H1 (cell line): Measurements from ENCODE around the gene FAM53B. TPM values are rescaled to one million over a fixed set of nuclear protein-coding genes. Genes with fewer than 3 reads are reported as not detected.

Experiments used
- CTCF ChIA-PET: fragments of 300-600 bp; sonication (Branson Sonifier 250); formaldehyde crosslinking; loops from one replicate; lab custom pipeline; 2021; ENCODE audit not compliant: partially characterized antibody; lab: Charles Lee
- POLR2A ChIA-PET: fragments of 300-600 bp; sonication (Branson Sonifier 250); formaldehyde crosslinking; loops from one replicate; lab custom pipeline; 2021; ENCODE audit warnings: inconsistent platforms; ENCODE audit not compliant: partially characterized antibody; lab: Charles Lee
- DNase-seq, 2 experiments: peaks; one replicate each; pipeline versions ENCODE4 v3.0.0 to v3.0.0-alpha.2; 2010 to 2022; ENCODE audit warnings: low spot score in 2 of 2, low read depth in 1 of 2, mixed read lengths in 1 of 2
- FAIRE-seq: peaks from 2 replicates; lab custom pipeline; 2011; peaks lifted over from hg19 to GRCh38; lab: Jason Lieb, UNC
- H2AFZ ChIP-seq: 2 replicates; pipeline ENCODE4 v1.8.1; 2012; ENCODE audit warnings: low read length, inconsistent platforms
- H2AK5ac ChIP-seq: 2 replicates; pipeline ENCODE4 v1.6.1; 2013; ENCODE audit warnings: low read depth, low read length
- H2BK120ac ChIP-seq: replicated peaks from 2 replicates; pipeline ENCODE3; 2013; ENCODE audit warnings: low read depth, low read length, inconsistent platforms
- H2BK12ac ChIP-seq: 2 replicates; pipeline ENCODE4 v1.6.1; 2013; ENCODE audit warnings: low read depth, low read length
- H2BK15ac ChIP-seq: 2 replicates; pipeline ENCODE4 v1.6.1; 2013; ENCODE audit warnings: low read length
- H2BK20ac ChIP-seq: 2 replicates; pipeline ENCODE4 v1.6.1; 2013; ENCODE audit warnings: low read length
- H2BK5ac ChIP-seq: 2 replicates; pipeline ENCODE4 v1.6.1; 2013; ENCODE audit warnings: low read depth, low read length
- H3K14ac ChIP-seq: 2 replicates; pipeline ENCODE4 v1.6.1; 2013; ENCODE audit warnings: inconsistent platforms; ENCODE audit not compliant: insufficient read length
- H3K18ac ChIP-seq: 2 replicates; pipeline ENCODE4 v1.6.1; 2013; ENCODE audit warnings: low read length; ENCODE audit errors: extremely low read depth
- H3K23ac ChIP-seq: 2 replicates; pipeline ENCODE4 v1.6.1; 2013; ENCODE audit warnings: inconsistent platforms; ENCODE audit not compliant: insufficient read length
- H3K23me2 ChIP-seq: 2 replicates; pipeline ENCODE4 v1.6.1; 2013; ENCODE audit warnings: low read depth, low read length
- H3K27ac ChIP-seq: 2 replicates; pipeline ENCODE4 v1.6.1; 2011; ENCODE audit warnings: low read depth, low read length, inconsistent platforms
- H3K27me3 ChIP-seq, 4 experiments: replicated peaks in 1 of 4; 1 replicate in 1 of 4; 2 replicates in 3 of 4; pipeline versions ENCODE4 v1.6.1 to v1.8.1; 2011 to 2013; ENCODE audit warnings: low read length in 3 of 4, mild to moderate bottlenecking in 3 of 4, inconsistent platforms in 2 of 4, mixed read lengths in 2 of 4, moderate library complexity in 1 of 4; ENCODE audit not compliant: control insufficient read depth in 3 of 4, insufficient read depth in 3 of 4; ENCODE audit errors: extremely low read depth in 1 of 4
- H3K36me3 ChIP-seq, 4 experiments: 2 replicates each; pipeline versions ENCODE4 v1.6.1 to v1.8.1; 2011 to 2013; ENCODE audit warnings: mild to moderate bottlenecking in 4 of 4, low read length in 3 of 4, moderate library complexity in 2 of 4, control low read depth in 1 of 4, inconsistent platforms in 1 of 4; ENCODE audit not compliant: insufficient read depth in 4 of 4, control insufficient read depth in 2 of 4
- H3K4ac ChIP-seq: replicated peaks from 2 replicates; pipeline ENCODE3; 2013; ENCODE audit warnings: low read length, low read depth, mixed read lengths, inconsistent platforms; ENCODE audit not compliant: insufficient read length
- H3K4me1 ChIP-seq, 4 experiments: replicated peaks in 1 of 4; 1 replicate in 1 of 4; 2 replicates in 3 of 4; pipeline versions ENCODE4 v1.6.1 to v1.8.1; 2011 to 2013; ENCODE audit warnings: low read length in 3 of 4, inconsistent platforms in 2 of 4, mixed read lengths in 1 of 4; ENCODE audit not compliant: insufficient read depth in 4 of 4, control insufficient read depth in 3 of 4
- H3K4me2 ChIP-seq, 2 experiments: 2 replicates each; pipeline versions ENCODE4 v1.6.1 to v1.8.1; 2011 to 2013; ENCODE audit warnings: low read depth in 2 of 2, low read length in 2 of 2, control low read depth in 1 of 2, inconsistent platforms in 1 of 2, mild to moderate bottlenecking in 1 of 2; ENCODE audit not compliant: insufficient read depth in 1 of 2
- H3K4me3 ChIP-seq, 4 experiments: fragments of 200-600, 300-600 bp in 1 of 4; sonication (generic), shearing (Covaris generic), sonication (Bioruptor Twin) in 1 of 4; 2 replicates each; pipeline versions ENCODE4 v1.5.1 to v1.8.1; 2011 to 2016; ENCODE audit warnings: low read length in 4 of 4, low read depth in 3 of 4, control low read depth in 2 of 4, inconsistent platforms in 2 of 4, mild to moderate bottlenecking in 2 of 4, mixed read lengths in 1 of 4, moderate library complexity in 1 of 4; ENCODE audit not compliant: insufficient read depth in 2 of 4; ENCODE audit errors: extremely low read depth in 1 of 4
- H3K56ac ChIP-seq: replicated peaks from 2 replicates; pipeline ENCODE3; 2013; ENCODE audit warnings: low read depth, mild to moderate bottlenecking, mixed read lengths, low read length, inconsistent platforms; ENCODE audit not compliant: insufficient read length
- H3K79me1 ChIP-seq: 2 replicates; pipeline ENCODE4 v1.6.1; 2013; ENCODE audit warnings: low read depth, low read length, control low read depth
- H3K79me2 ChIP-seq, 2 experiments: 2 replicates each; pipeline versions ENCODE4 v1.6.1 to v1.8.1; 2012 to 2013; ENCODE audit warnings: low read length in 2 of 2, mild to moderate bottlenecking in 2 of 2, inconsistent platforms in 1 of 2; ENCODE audit not compliant: insufficient read depth in 2 of 2, control insufficient read depth in 1 of 2
- H3K9ac ChIP-seq, 4 experiments: replicated peaks in 1 of 4; 1 replicate in 1 of 4; 2 replicates in 3 of 4; pipeline versions ENCODE4 v1.6.1 to v1.8.1; 2011 to 2013; ENCODE audit warnings: low read depth in 3 of 4, low read length in 3 of 4, control low read depth in 2 of 4, mild to moderate bottlenecking in 2 of 4, moderate library complexity in 2 of 4, inconsistent platforms in 1 of 4; ENCODE audit errors: extremely low read depth in 1 of 4
- H3K9me3 ChIP-seq, 2 experiments: 2 replicates each; pipeline versions ENCODE4 v1.6.1 to v1.8.1; 2012 to 2013; ENCODE audit warnings: mild to moderate bottlenecking in 2 of 2, moderate library complexity in 2 of 2, control low read depth in 1 of 2, inconsistent platforms in 1 of 2, low read depth in 1 of 2, low read length in 1 of 2, mixed read lengths in 1 of 2; ENCODE audit not compliant: insufficient read depth in 2 of 2
- H4K20me1 ChIP-seq, 2 experiments: replicated peaks in 1 of 2; 2 replicates each; pipeline versions ENCODE3 to v1.8.1; 2011 to 2013; ENCODE audit warnings: inconsistent platforms in 2 of 2, low read length in 2 of 2, mild to moderate bottlenecking in 1 of 2; ENCODE audit not compliant: insufficient read depth in 2 of 2, control insufficient read depth in 1 of 2
- H4K5ac ChIP-seq: 2 replicates; pipeline ENCODE4 v1.6.1; 2013; ENCODE audit warnings: low read length, low read depth, mixed read lengths, inconsistent platforms; ENCODE audit not compliant: insufficient read length
- H4K8ac ChIP-seq: 2 replicates; pipeline ENCODE4 v1.8.0; 2013; ENCODE audit warnings: mild to moderate bottlenecking, moderate library complexity, low read length, inconsistent platforms; ENCODE audit not compliant: insufficient read depth; ENCODE audit errors: extremely low read depth
- H4K91ac ChIP-seq: replicated peaks from 2 replicates; pipeline ENCODE3; 2013; ENCODE audit warnings: low read length, mixed read lengths, inconsistent platforms; ENCODE audit not compliant: insufficient read length
- CREB1 ChIP-seq: IDR thresholded peaks from 2 replicates; pipeline ENCODE4 v1.6.1; 2012; ENCODE audit warnings: inconsistent platforms
- NANOG ChIP-seq: IDR thresholded peaks from 2 replicates; pipeline ENCODE4 v1.6.1; 2011; ENCODE audit warnings: low read length, low read depth, mild to moderate bottlenecking, inconsistent platforms; ENCODE audit not compliant: insufficient read depth, poor library complexity, severe bottlenecking
- POLR2A ChIP-seq, 2 experiments: IDR thresholded peaks; 1 replicate in 1 of 2; 2 replicates in 1 of 2; pipeline ENCODE4 v1.6.1; 2011; ENCODE audit warnings: low read depth in 2 of 2, low read length in 2 of 2, mild to moderate bottlenecking in 2 of 2; ENCODE audit errors: control extremely low read depth in 1 of 2
- WGBS, 2 experiments: shearing (Covaris generic) in 1 of 2; methylation state at CpG; one replicate each; pipeline versions ENCODE4 v1.1.6 to v1.1.7; 2013 to 2015; ENCODE audit warnings: low lambda C conversion rate in 2 of 2, mixed read lengths in 2 of 2, inconsistent platforms in 1 of 2, low coverage in 1 of 2, missing lambda C conversion rate in 1 of 2; ENCODE audit not compliant: insufficient replicate concordance in 2 of 2, insufficient coverage in 1 of 2, insufficient read length in 1 of 2; ENCODE audit errors: extremely low coverage in 1 of 2, missing lambda C conversion rate in 1 of 2; 5-methylcytosine and 5-hydroxymethylcytosine counted together
- polyA plus RNA-seq, 7 experiments: library from polyadenylated mRNA; depleted of rRNA in 3 of 7; stranded (reverse) in 5 of 7; unstranded in 2 of 7; fragments of >200 nt in 5 of 7; fragments of 200-250 nt in 2 of 7; gene quantifications; 1 replicate in 5 of 7; 2 replicates in 1 of 7; 4 replicates in 1 of 7; pipeline versions ENCODE4 v1.2.1 to v1.2.3, GENCODE V29; 2011 to 2013; ENCODE audit warnings: missing spikeins in 2 of 7, mixed read lengths in 2 of 7
- total RNA-seq: library from RNA; stranded (reverse); fragmentation: NEBNext Ultra II Directional; extraction: Animal tissue kit (Norgen Biotek cat#: 25700); gene quantifications from 2 replicates; pipeline ENCODE4 v1.2.1, GENCODE V29; 2021

Gene FAM53B
- total and polyA plus RNA-seq, 2 of the 8 experiments (the other 6 are each of a cell fraction or from before 2014, with no cell fraction given) = 5.3 to 14.4 TPM

DNA sequence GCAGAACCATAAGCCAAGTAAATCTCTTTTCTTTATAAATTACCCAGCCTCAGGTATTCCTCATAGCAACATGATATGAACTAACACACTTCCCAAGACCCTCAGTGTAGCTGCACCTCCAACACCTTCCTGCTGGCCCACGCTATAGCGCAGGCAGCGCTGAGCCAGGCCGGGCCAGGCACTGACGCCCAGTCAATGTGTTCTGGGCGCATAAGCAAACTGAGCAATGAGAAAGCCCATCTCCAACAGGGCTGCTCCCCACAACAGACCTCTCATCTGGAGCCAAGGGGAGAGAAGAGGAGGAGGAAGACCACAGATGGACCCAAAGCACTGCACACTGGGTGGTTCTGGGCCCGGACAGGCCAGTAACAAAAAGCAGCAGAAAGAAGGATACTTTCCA, 40.8 kb downstream of the FAM53B start:
- Histone ChIP-seq H3K4me1 (peaks cover 2 to 10% (median 6%) of the 10 kb centered on the region in 4 experiments; a peak in 4 of 7 replicates), H3K18ac (no peak overlapping the region), H3K79me1 (peaks cover 6% of the 10 kb centered on the region; the same call in 1 of the 2 replicates), H3K27ac (no peak overlapping the region), H4K91ac (no peak overlapping the region), H3K56ac (no peak overlapping the region), H2AFZ (no peak overlapping the region), H2BK20ac (no peak overlapping the region), H3K27me3 (no peaks in the 10 kb centered on the region), H3K9me3 (no peaks in the 10 kb centered on the region), H3K23ac (no peak overlapping the region), H3K79me2 (no peaks in the 10 kb centered on the region), H4K20me1 (peaks cover 3 to 12% of the 10 kb centered on the region in 2 experiments), H3K23me2 (no peaks in the 10 kb centered on the region), H2BK120ac (no peak overlapping the region), H3K4ac (no peak overlapping the region), H2BK15ac (no peak overlapping the region), H2BK5ac (no peak overlapping the region), H4K8ac (no peak overlapping the region), H4K5ac (no peak overlapping the region), H3K36me3 (no peaks in the 10 kb centered on the region), H3K4me3 (no peak overlapping the region), H2AK5ac (no peak overlapping the region), H3K14ac (no peak overlapping the region), H2BK12ac (no peak overlapping the region), H3K9ac (no peak overlapping the region), H3K4me2 (no peak overlapping the region)
- CTCF ChIA-PET = interaction anchor here (1.1 to 4.3 kb wide), 6 partner anchors 14 to 71 kb away, joined by 3 to 35 read pairs (median 6); no protein-coding TSS in a partner anchor
- no peak for DNase-seq
- FAIRE-seq = no peak
- POLR2A ChIA-PET = no interaction called here
- 90% methylated on average over 7 of the region's 7 CpGs; no CpG with 5 or more reads in 1 of the 2 experiments for WGBS, 2 experiments
- TF ChIP-seq NANOG = no peak
- no peak for TF ChIP-seq CREB1
- no peak for TF ChIP-seq POLR2A (IDR thresholded peaks at IDR 0.05; ENCODE audit: control extremely low read depth in 1 of 2, low read depth in 2 of 2, low read length in 2 of 2)
